HepG2 (cell line): Measurements from ENCODE around the gene HSP90AA1. TPM values are rescaled to one million over a fixed set of nuclear protein-coding genes. Genes with fewer than 3 reads are reported as not detected.

Experiments
- AGO1 ChIP-seq: fragments of 200-400 bp; formaldehyde crosslinking; IDR thresholded peaks from 2 replicates; pipeline ENCODE4 v1.6.1; 2017; ENCODE audit warnings: mild to moderate bottlenecking, low read depth, low read length, moderate library complexity; ENCODE audit not compliant: poor library complexity, severe bottlenecking
- ASH2L ChIP-seq: fragments of 300-600, 200-600 bp; sonication (generic); IDR thresholded peaks from 2 replicates; pipeline ENCODE4 v1.7.0; 2017; ENCODE audit warnings: low read depth, mild to moderate bottlenecking, moderate library complexity, mixed read lengths, low read length; ENCODE audit not compliant: insufficient read length
- ELF1 ChIP-seq: sonication (generic); formaldehyde crosslinking; IDR thresholded peaks from 2 replicates; pipeline ENCODE4 v1.4.0; 2020; ENCODE audit warnings: missing genetic modification reagents
- ELF3 ChIP-seq: IDR thresholded peaks from 2 replicates; pipeline ENCODE4 v1.6.1; 2016; ENCODE audit warnings: missing genetic modification reagents, missing compliant biosample characterization
- HDAC1 ChIP-seq: sonication (generic); formaldehyde crosslinking; IDR thresholded peaks from 2 replicates; pipeline ENCODE4 v1.5.1; 2020; ENCODE audit warnings: mild to moderate bottlenecking, missing genetic modification reagents
- KDM2A ChIP-seq: sonication (generic); formaldehyde crosslinking; IDR thresholded peaks from 2 replicates; pipeline ENCODE4 v1.4.0; 2020; ENCODE audit warnings: low read depth, missing genetic modification reagents, borderline replicate concordance
- KDM5A ChIP-seq: fragments of 200-600 bp; sonication (generic); IDR thresholded peaks from 2 replicates; pipeline ENCODE4 v1.7.0; 2018; ENCODE audit warnings: antibody characterized with exemption, mild to moderate bottlenecking, low read length, borderline replicate concordance
- KLF12 ChIP-seq: sonication (generic); formaldehyde crosslinking; IDR thresholded peaks from 2 replicates; pipeline ENCODE4 v1.4.0; 2020; ENCODE audit warnings: missing genetic modification reagents, borderline replicate concordance
- REL ChIP-seq: sonication (generic); formaldehyde crosslinking; conservative IDR thresholded peaks from 2 replicates; pipeline ENCODE4 v1.8.0; 2022; ENCODE audit warnings: mild to moderate bottlenecking, missing genetic modification reagents, moderate library complexity
- SAP130 ChIP-seq: IDR thresholded peaks from 2 replicates; pipeline ENCODE4 v1.6.1; 2016; ENCODE audit warnings: low read depth
- SMARCC2 ChIP-seq: fragments of 450-650 bp; IDR thresholded peaks from 2 replicates; pipeline ENCODE4 v1.6.1; 2017; ENCODE audit warnings: antibody characterized with exemption, mild to moderate bottlenecking
- XBP1 ChIP-seq: sonication (generic); formaldehyde crosslinking; IDR thresholded peaks from 2 replicates; pipeline ENCODE4 v1.5.0; 2020; ENCODE audit warnings: missing genetic modification reagents
- ZNF235 ChIP-seq: sonication (generic); formaldehyde crosslinking; IDR thresholded peaks from 2 replicates; pipeline ENCODE4 v1.8.1; 2023; ENCODE audit warnings: mild to moderate bottlenecking, missing genetic modification reagents, borderline replicate concordance
- ZNF547 ChIP-seq: sonication (generic); formaldehyde crosslinking; IDR thresholded peaks from 2 replicates; pipeline ENCODE4 v1.5.1; 2020; ENCODE audit warnings: mild to moderate bottlenecking, missing genetic modification reagents
- ZNF572 ChIP-seq: sonication (generic); formaldehyde crosslinking; IDR thresholded peaks from 2 replicates; pipeline ENCODE4 v1.5.1; 2020; ENCODE audit warnings: mild to moderate bottlenecking, missing genetic modification reagents
- ZNF800 ChIP-seq: sonication (generic); formaldehyde crosslinking; IDR thresholded peaks from 2 replicates; pipeline ENCODE4 v1.4.0; 2020; ENCODE audit warnings: missing genetic modification reagents
- polyA plus RNA-seq, 8 experiments: library from polyadenylated mRNA; depleted of rRNA in 3 of 8; stranded (reverse) in 7 of 8; unstranded in 1 of 8; fragments of >200 nt; fragmentation: Illumina TruSeq in 4 of 8; extraction: Trizol in 4 of 8; gene quantifications; 2 replicates each; pipeline versions ENCODE4 v1.2.1 to v1.2.3, GENCODE V29; 2011 to 2016; ENCODE audit warnings: low read depth in 4 of 8, missing spikeins in 1 of 8, mixed read lengths in 1 of 8; ENCODE audit not compliant: insufficient read depth in 1 of 8
- total RNA-seq, 5 experiments: library from RNA; depleted of rRNA; stranded (reverse); fragments of >200 nt; fragmentation: Illumina TruSeq; extraction: Trizol; gene quantifications; 2 replicates each; pipeline ENCODE4 v1.2.3, GENCODE V29; 2016; ENCODE audit warnings: low read depth in 1 of 5
- TF ChIP-seq, protein P1 (sequence below): sonication (generic); formaldehyde crosslinking; IDR thresholded peaks from 2 replicates; pipeline ENCODE4 v1.4.0; 2020; ENCODE audit warnings: missing genetic modification reagents
- TF ChIP-seq, protein P2 (sequence below): sonication (generic); formaldehyde crosslinking; IDR thresholded peaks from 2 replicates; pipeline ENCODE4 v1.4.0; 2020; ENCODE audit warnings: missing genetic modification reagents

HSP90AA1 gene
- total and polyA plus RNA-seq, 2 of the 13 experiments (the other 11 are each of a cell fraction or from before 2014, with no cell fraction given): 262 to 636 TPM

GRCh38 chr14:102085948-102086708 lies 716 bp downstream of the HSP90AA1 start (continued):
- TF ChIP-seq KDM2A (CRISPR knock-in tag): peak; percentile 8; the same call in 1 of the 2 replicates
- TF ChIP-seq ZNF235 (CRISPR knock-in tag): peak; percentile 15; the same call in 1 of the 2 replicates
- peak; percentile 21; the same call in 1 of the 2 replicates for TF ChIP-seq SAP130 (CRISPR knock-in tag)
- TF ChIP-seq ASH2L: peak; percentile 49
- no peak for TF ChIP-seq SMARCC2
- TF ChIP-seq ZNF547: no peak
- 0 out of 2 replicates have a peak, but pooled peaks have one; percentile 11 for TF ChIP-seq ELF3 (CRISPR knock-in tag)
- TF ChIP-seq, protein P1, sequence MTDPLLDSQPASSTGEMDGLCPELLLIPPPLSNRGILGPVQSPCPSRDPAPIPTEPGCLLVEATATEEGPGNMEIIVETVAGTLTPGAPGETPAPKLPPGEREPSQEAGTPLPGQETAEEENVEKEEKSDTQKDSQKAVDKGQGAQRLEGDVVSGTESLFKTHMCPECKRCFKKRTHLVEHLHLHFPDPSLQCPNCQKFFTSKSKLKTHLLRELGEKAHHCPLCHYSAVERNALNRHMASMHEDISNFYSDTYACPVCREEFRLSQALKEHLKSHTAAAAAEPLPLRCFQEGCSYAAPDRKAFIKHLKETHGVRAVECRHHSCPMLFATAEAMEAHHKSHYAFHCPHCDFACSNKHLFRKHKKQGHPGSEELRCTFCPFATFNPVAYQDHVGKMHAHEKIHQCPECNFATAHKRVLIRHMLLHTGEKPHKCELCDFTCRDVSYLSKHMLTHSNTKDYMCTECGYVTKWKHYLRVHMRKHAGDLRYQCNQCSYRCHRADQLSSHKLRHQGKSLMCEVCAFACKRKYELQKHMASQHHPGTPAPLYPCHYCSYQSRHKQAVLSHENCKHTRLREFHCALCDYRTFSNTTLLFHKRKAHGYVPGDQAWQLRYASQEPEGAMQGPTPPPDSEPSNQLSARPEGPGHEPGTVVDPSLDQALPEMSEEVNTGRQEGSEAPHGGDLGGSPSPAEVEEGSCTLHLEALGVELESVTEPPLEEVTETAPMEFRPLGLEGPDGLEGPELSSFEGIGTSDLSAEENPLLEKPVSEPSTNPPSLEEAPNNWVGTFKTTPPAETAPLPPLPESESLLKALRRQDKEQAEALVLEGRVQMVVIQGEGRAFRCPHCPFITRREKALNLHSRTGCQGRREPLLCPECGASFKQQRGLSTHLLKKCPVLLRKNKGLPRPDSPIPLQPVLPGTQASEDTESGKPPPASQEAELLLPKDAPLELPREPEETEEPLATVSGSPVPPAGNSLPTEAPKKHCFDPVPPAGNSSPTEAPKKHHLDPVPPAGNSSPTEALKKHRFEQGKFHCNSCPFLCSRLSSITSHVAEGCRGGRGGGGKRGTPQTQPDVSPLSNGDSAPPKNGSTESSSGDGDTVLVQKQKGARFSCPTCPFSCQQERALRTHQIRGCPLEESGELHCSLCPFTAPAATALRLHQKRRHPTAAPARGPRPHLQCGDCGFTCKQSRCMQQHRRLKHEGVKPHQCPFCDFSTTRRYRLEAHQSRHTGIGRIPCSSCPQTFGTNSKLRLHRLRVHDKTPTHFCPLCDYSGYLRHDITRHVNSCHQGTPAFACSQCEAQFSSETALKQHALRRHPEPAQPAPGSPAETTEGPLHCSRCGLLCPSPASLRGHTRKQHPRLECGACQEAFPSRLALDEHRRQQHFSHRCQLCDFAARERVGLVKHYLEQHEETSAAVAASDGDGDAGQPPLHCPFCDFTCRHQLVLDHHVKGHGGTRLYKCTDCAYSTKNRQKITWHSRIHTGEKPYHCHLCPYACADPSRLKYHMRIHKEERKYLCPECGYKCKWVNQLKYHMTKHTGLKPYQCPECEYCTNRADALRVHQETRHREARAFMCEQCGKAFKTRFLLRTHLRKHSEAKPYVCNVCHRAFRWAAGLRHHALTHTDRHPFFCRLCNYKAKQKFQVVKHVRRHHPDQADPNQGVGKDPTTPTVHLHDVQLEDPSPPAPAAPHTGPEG (CRISPR knock-in tag): no peak
- TF ChIP-seq ELF1: peak; percentile 38
- no peak for TF ChIP-seq ZNF572 (CRISPR knock-in tag)
- TF ChIP-seq KLF12: 0 out of 2 replicates have a peak, but pooled peaks have one; percentile 4
- peak; percentile 11; the same call in 1 of the 2 replicates for TF ChIP-seq HDAC1 (CRISPR knock-in tag)
- TF ChIP-seq, protein P2, sequence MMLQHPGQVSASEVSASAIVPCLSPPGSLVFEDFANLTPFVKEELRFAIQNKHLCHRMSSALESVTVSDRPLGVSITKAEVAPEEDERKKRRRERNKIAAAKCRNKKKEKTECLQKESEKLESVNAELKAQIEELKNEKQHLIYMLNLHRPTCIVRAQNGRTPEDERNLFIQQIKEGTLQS (CRISPR knock-in tag): peak; percentile 25; the same call in 1 of the 2 replicates
- TF ChIP-seq AGO1: peak; percentile 94
- 0 out of 2 replicates have a peak, but pooled peaks have one; percentile 21 for TF ChIP-seq REL
- 0 out of 2 replicates have a peak, but pooled peaks have one; percentile 23 for TF ChIP-seq KDM5A
- TF ChIP-seq XBP1 (CRISPR knock-in tag): no peak
- TF ChIP-seq ZNF800: 0 out of 2 replicates have a peak, but pooled peaks have one; percentile 30
